SK-N-MC (cell line): Measurements from ENCODE around the gene VPS52.
A peak's percentile ranks its signal among the peaks of the same experiment; 100 is the strongest.
"Not testable (repeated sequence)": the region's sequence is repeated elsewhere in the genome, so short reads cannot be mapped to it uniquely, and the experiment has no call there.

Source experiments
- DNase-seq: peaks from one replicate; pipeline ENCODE4 v3.0.0-alpha.2; 2011; ENCODE audit warnings: low read depth, low spot score
- H3K27ac ChIP-seq: fragments of 200-600 bp; sonication (generic); 2 replicates; pipeline ENCODE4 v1.5.1; 2016; ENCODE audit warnings: mixed run types
- H3K36me3 ChIP-seq: fragments of 200-600 bp; sonication (generic); 2 replicates; pipeline ENCODE4 v1.6.1; 2017; ENCODE audit warnings: antibody characterized with exemption, low read length, mixed read lengths; ENCODE audit not compliant: insufficient read depth
- H3K4me3 ChIP-seq: fragments of 200-600 bp; sonication (generic); 2 replicates; pipeline ENCODE4 v1.5.1; 2016
- H3K9ac ChIP-seq: fragments of 200-600 bp; sonication (generic); 2 replicates; pipeline ENCODE4 v1.8.0; 2017; ENCODE audit warnings: mixed run types, mixed read lengths; ENCODE audit not compliant: insufficient read length
- H3K9me3 ChIP-seq: fragments of 200-600 bp; sonication (generic); 2 replicates; pipeline ENCODE4 v1.6.1; 2017; ENCODE audit warnings: low read depth, mild to moderate bottlenecking, antibody characterized with exemption, low read length, moderate library complexity, mixed read lengths
- EZH2 ChIP-seq: fragments of 200-600 bp; sonication (generic); IDR thresholded peaks from one replicate; pipeline ENCODE4 v1.6.1; 2017; ENCODE audit warnings: antibody characterized with exemption
- FOXP2 ChIP-seq: optimal IDR thresholded peaks from 2 replicates; pipeline ENCODE3; 2011; ENCODE audit warnings: mild to moderate bottlenecking, moderate library complexity; ENCODE audit not compliant: insufficient read depth; ENCODE audit errors: extremely low read length, control extremely low read depth
- POLR2AphosphoS5 ChIP-seq: IDR thresholded peaks from 2 replicates; pipeline ENCODE4 v1.6.1; 2012; ENCODE audit warnings: mild to moderate bottlenecking, low read depth, low read length, borderline replicate concordance

The VPS52 gene

DNA sequence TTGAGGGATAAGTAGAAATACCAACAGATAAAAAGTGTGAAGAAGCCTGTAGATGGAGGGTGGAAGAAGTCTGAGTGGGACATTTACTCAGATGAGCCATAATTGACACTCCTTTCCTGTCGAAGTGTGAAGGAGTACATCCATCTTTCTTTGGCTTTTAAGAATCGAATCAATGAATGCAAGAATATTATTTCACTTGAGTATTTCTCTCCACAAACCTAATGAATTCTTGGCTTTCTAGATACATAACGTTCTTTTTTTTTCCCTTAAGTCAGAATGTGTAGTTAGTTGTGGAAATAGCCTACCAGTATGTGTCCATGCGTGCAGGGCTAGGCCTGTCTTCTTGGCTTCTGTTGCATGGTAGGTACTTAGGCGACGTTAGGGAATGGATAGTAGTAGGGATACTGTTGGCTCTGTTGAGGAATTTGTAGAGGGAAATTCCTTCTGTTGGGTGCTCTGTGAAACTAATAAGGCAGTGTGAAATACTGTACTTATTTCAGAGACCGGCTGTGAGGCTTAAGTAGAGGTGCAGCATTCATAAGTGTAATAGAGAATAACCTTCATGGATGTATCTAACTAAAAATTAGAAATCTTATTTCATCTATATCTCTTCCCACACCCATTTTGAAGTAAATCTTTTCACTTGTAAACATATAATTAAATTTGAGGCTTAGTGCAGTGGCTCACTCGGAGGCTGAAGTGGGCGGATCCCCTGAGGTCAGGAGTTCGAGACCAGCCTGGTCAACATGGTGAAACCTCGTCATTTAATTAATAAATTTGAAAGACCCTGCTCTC lies 1.6 kb upstream of the VPS52 start:
- peaks cover 60% of the 10 kb centered on the region for H3K36me3 ChIP-seq
- H3K9me3 ChIP-seq = no peaks in the 10 kb centered on the region
- H3K27ac ChIP-seq = peak overlapping the region; percentile 91
- no peak for DNase-seq
- H3K9ac ChIP-seq = peak overlapping the region; percentile 99
- peak overlapping the region; percentile 99 for H3K4me3 ChIP-seq
- TF ChIP-seq POLR2AphosphoS5 (peak; percentile 53), FOXP2 (no peak), EZH2 (no peak)

DNA sequence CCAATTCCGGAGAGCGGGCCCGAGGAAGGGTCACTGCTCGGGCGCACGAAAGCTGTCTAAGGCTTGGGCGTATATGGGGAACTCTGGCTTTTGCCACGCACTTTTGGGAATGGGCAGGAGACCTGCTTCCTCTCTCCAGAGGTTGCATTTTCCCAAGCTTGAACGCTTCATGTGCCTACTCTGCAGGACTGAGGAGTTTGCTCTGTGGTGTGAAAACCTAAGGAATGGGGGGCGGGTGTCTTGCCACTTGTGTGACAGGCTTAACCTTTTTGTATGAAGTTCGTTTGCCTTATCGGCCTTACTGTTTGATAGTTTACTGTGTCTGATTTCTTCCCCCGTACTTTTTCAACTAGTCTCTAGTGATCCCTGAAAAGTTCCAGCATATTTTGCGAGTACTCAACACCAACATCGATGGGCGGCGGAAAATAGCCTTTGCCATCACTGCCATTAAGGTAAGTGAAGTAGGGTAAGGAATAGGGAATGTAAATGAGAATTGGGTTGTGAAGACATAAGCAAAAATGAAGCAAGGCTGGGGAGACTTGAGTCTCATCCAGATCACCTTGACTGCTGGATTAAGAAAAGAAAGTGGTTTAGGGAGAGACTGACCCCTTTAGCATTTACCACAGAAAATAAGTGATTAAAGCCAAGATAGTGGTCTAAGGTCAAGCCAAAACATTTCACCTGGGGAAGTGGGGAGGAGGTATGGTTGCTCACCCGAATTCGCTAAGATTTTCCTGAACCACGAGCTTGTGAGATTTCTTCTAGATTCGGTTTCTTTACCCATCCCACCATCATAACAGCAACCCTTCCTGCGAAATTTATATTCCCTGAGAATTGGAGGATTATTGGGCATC lies 826 bp upstream of the VPS52 start:
- peaks cover 68% of the 10 kb centered on the region for H3K36me3 ChIP-seq
- H3K4me3 ChIP-seq = peak overlapping the region; percentile 99
- no peaks in the 10 kb centered on the region for H3K9me3 ChIP-seq
- H3K27ac ChIP-seq = peak overlapping the region; percentile 91
- TF ChIP-seq EZH2 (no peak), FOXP2 (peak; percentile 1)
- H3K9ac ChIP-seq = peak overlapping the region; percentile 99
- no peak for DNase-seq

DNA sequence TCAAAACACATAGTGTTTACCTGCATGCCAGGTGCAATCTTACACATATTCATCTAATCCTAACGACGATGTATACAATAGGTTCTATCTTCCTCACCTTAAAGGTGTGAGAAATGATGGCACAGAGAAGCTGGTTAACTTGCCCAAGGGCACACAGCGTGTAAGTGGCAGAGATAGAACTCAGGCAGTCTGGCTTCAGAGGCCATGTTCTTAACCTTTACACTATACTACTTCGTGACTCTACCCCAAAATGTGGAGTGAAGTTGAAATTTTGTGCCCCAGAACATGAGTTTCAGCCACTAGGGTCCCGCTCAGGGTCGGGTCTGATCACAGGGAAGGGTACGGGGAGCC lies 584 bp downstream of the VPS52 start:
- H3K9me3 ChIP-seq = no peaks in the 10 kb centered on the region
- H3K4me3 ChIP-seq = peak overlapping the region; percentile 99
- no peak for DNase-seq
- peak overlapping the region; percentile 99 for H3K9ac ChIP-seq
- H3K36me3 ChIP-seq = peaks cover 67% of the 10 kb centered on the region
- TF ChIP-seq FOXP2 (no peak), POLR2AphosphoS5 (no peak), EZH2 (no peak)
- H3K27ac ChIP-seq = peak overlapping the region; percentile 99

DNA sequence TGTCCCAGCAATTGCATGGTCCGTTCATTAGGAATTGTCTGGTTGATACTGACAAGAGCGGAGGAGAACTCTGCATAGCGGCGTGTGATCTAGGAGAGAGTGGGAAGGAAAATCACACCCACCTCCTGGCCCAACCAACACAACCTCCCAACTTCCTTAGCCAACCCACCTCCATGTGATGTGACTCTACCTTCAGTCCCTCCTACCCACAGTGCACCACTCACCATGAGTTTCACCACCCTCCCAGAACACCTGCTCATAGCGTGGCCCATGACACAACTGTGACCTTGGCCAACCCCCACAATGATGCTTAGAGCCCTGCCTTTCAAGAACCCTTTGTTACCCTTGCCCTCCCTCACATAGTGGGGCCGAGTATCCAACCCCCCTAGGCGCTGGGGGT lies 7.7 kb downstream of the VPS52 start:
- H3K9ac ChIP-seq = no peak overlapping the region
- no peak for DNase-seq
- H3K36me3 ChIP-seq = peaks cover 44% of the 10 kb centered on the region; the same call in 1 of the 2 replicates
- no peak overlapping the region for H3K4me3 ChIP-seq
- H3K27ac ChIP-seq = no peak overlapping the region
- no peak for TF ChIP-seq POLR2AphosphoS5
- no peak for TF ChIP-seq EZH2
- no peak for TF ChIP-seq FOXP2
- no peaks in the 10 kb centered on the region for H3K9me3 ChIP-seq

DNA sequence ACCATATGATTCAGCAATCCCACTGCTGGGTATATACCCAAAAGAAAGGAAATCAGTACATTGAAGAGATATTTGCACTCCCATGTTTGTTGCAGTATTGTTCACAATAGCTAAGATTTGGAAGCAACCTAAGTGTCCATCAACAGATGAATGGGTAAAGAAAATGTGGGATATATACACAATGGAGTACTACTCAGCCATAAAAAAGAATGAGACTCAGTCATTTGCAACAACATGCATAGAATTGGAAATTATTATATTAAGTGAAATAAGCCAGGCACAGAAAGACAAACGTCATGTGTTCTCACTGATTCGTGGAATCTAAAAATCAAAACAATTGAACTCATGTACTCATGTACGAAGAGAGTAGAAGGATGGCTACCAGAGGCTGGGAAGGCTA lies 9.2 kb downstream of the VPS52 start:
- not testable (repeated sequence) for H3K9me3 ChIP-seq, H3K9ac ChIP-seq, H3K27ac ChIP-seq, H3K4me3 ChIP-seq, DNase-seq
- peaks cover 30% of the 10 kb centered on the region; the same call in 1 of the 2 replicates for H3K36me3 ChIP-seq

DNA sequence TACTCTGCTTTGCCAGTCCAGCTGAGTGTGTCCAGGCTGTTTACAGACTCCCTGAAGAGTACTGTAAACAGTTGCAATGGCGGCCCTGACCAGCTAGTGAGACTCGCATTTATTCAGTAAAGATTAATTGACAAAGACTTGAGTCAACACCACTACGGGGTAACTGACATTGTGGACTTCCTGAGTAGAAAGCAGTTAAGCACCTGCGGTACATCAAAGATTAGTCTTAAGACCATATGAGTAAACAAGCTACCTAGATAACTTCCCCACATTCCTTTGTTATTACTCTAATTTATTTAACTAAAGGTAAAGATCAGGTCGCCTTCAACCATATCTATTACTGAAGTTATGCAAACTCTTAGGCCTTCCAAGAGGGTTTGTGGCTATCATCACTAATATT lies 12.6 kb downstream of the VPS52 start:
- TF ChIP-seq FOXP2 (no peak), POLR2AphosphoS5 (no peak), EZH2 (no peak)
- DNase-seq = no peak
- Histone ChIP-seq H3K4me3 (no peak overlapping the region), H3K9me3 (no peaks in the 10 kb centered on the region), H3K27ac (no peak overlapping the region), H3K36me3 (peaks cover 19% of the 10 kb centered on the region; the same call in 1 of the 2 replicates), H3K9ac (no peak overlapping the region)

DNA sequence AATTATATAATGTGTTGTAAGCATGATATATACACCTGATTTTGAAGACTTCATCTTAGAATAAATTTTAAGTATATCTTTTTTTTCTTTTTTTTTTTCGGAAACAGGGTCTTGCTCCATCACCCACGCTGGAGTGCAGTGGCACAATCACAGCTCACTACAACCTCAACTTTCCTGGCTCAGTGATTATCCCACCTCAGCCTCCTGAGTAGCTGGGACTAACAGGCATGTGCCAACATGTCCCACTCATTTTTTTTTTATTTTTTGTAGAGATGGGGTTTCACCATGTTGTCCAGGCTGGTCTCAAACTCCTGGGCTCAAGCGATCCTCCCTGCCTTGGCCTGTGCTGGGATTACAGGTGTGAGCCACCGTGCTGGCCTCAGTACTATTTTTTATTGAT lies 17.1 kb downstream of the VPS52 start:
- no peak overlapping the region for H3K9ac ChIP-seq
- H3K4me3 ChIP-seq = no peak overlapping the region
- H3K36me3 ChIP-seq = peaks cover 8% of the 10 kb centered on the region; the same call in 1 of the 2 replicates
- no peaks in the 10 kb centered on the region for H3K9me3 ChIP-seq
- H3K27ac ChIP-seq = no peak overlapping the region
- DNase-seq = no peak
- TF ChIP-seq EZH2 (no peak), POLR2AphosphoS5 (no peak), FOXP2 (no peak)

DNA sequence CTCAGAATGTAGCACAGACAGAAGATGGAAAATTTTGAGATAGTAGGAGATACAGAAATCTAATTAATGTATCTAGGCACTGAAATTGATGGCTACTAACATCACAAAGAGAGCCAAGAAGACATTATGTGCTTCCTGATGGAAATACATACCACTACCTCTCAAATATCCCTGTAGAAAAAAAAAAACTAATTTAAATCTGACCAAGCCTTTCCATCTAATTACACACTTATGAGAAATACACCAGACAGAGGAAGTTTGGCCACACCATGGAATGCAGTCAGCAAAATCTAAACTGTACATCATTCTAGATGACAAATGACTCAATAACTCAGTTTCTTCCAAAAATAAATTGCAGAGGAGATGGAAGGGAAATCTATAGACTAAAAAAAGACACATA lies 18.9 kb downstream of the VPS52 start:
- DNase-seq = no peak
- Histone ChIP-seq H3K27ac (no peak overlapping the region), H3K4me3 (no peak overlapping the region), H3K9me3 (no peaks in the 10 kb centered on the region), H3K36me3 (peaks cover 8% of the 10 kb centered on the region; the same call in 1 of the 2 replicates), H3K9ac (no peak overlapping the region)
- TF ChIP-seq POLR2AphosphoS5 = no peak
- TF ChIP-seq EZH2 = no peak
- TF ChIP-seq FOXP2 = no peak
